Rectal smooth muscle tissue (tissue), 1 donor: ENCODE data around the gene SSPN.

Experiments
- H3K27ac ChIP-seq: one replicate; pipeline ENCODE4 v1.7.0; 2013; ENCODE audit warnings: low read depth, low read length, inconsistent platforms
- H3K27me3 ChIP-seq: one replicate; pipeline ENCODE4 v1.7.0; 2013; ENCODE audit warnings: low read length; ENCODE audit not compliant: control insufficient read depth, insufficient read depth
- H3K36me3 ChIP-seq: one replicate; pipeline ENCODE4 v1.7.0; 2013; ENCODE audit warnings: low read length; ENCODE audit not compliant: control insufficient read depth, insufficient read depth
- H3K4me1 ChIP-seq: one replicate; pipeline ENCODE4 v1.7.0; 2013; ENCODE audit warnings: low read length; ENCODE audit not compliant: control insufficient read depth, insufficient read depth
- H3K4me3 ChIP-seq: one replicate; pipeline ENCODE4 v1.7.0; 2013; ENCODE audit warnings: low read length
- H3K9ac ChIP-seq: one replicate; pipeline ENCODE4 v1.7.0; 2013; ENCODE audit warnings: low read length

Gene SSPN

DNA sequence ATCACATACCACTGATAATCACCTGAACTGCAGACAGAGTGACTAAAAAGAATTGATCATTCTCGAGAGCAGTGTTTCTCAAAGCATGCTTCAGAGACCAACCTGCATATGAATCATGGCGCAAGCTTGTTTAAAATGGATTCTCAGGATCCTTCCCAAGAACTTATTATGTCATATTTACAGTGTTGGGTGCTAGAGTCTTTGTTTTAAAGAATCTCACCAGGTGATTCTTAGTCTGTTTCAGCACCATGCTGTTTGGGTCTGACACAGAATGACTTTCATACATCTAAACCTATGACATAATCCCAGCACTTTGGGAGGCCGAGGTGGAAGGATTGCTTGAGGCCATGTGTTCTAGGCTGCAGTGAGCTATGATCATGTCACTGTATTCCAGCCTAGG is 31.3 kb upstream of the SSPN start:
- Histone ChIP-seq H3K4me3 (no peak overlapping the region), H3K27ac (no peak overlapping the region), H3K36me3 (no peaks in the 10 kb centered on the region), H3K27me3 (no peaks in the 10 kb centered on the region), H3K9ac (no peak overlapping the region), H3K4me1 (no peaks in the 10 kb centered on the region)

DNA sequence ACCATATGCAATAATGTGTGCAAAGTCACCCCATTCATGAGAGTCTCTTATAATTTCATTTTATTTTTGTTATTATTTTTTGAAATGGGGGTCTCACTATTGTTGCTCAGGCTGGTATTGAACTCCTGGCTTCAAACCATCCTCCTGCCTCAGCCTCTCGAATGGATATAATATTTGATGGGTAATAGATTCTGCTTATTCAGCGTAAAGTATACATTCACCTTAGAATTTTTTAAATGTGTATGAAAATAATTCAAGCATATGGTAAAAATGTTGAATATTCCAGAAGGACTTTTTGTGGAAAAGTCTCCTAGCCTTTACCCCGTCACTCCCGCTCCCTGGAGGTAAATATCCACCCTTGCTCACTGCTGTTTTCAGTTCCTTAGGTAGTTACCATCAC is 23.4 kb upstream of the SSPN start:
- H3K9ac ChIP-seq, result no peak overlapping the region
- H3K4me1 ChIP-seq, result no peaks in the 10 kb centered on the region
- no peaks in the 10 kb centered on the region for H3K36me3 ChIP-seq
- H3K4me3 ChIP-seq, result no peak overlapping the region
- no peak overlapping the region for H3K27ac ChIP-seq
- no peaks in the 10 kb centered on the region for H3K27me3 ChIP-seq

DNA sequence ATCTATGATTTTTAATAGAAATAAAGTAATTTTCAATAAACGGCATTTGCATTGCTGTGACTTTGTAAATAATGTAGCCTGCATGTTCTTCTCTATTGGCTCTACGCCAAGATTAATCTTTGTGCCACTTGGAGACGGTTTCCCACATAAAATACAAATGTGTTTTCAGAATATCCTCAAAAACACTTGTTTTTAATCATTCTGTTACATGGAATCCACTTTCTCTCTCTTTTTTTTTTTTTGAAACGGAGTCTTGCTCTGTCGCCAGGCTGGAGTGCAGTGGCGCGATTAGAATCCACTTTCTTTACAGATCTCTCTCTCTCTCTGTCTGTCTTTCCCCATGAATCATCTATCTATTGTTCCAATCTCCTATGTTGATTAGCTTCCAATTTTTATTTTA is 22.8 kb upstream of the SSPN start:
- no peak overlapping the region for H3K9ac ChIP-seq
- no peak overlapping the region for H3K27ac ChIP-seq
- no peak overlapping the region for H3K4me3 ChIP-seq
- no peaks in the 10 kb centered on the region for H3K4me1 ChIP-seq
- no peaks in the 10 kb centered on the region for H3K36me3 ChIP-seq
- H3K27me3 ChIP-seq, result no peaks in the 10 kb centered on the region

DNA sequence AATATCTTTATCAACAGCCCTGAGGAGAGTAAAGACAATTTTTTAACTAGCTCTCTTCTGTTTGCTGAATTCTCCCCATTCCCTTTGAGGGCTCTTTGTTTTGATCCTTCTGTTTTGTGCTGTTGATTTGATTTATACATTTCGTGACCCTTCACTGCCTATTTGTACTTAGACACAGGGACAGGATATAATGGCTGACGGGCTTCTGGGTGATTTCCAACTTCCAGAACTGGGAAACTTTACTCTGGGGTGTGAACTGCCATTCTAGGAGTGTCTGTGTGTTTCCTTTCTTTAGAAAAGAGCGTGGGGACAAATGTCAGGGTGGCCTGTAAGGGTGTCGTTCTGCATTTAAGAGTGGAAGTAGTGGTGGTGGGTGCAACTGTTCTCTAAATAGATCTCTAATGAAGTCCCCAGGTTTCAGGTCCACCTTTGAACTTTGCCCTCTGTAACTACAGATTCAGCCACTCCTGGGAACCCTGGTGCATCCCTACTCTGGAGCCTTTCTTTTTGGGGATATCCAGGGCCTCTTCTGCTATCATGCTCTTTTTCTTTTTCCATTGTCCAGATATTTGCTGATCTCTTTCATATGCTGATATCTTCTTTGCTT is 22.3 kb upstream of the SSPN start:
- no peaks in the 10 kb centered on the region for H3K4me1 ChIP-seq
- no peak overlapping the region for H3K4me3 ChIP-seq
- H3K27ac ChIP-seq, result no peak overlapping the region
- no peak overlapping the region for H3K9ac ChIP-seq
- H3K27me3 ChIP-seq, result no peaks in the 10 kb centered on the region
- no peaks in the 10 kb centered on the region for H3K36me3 ChIP-seq

DNA sequence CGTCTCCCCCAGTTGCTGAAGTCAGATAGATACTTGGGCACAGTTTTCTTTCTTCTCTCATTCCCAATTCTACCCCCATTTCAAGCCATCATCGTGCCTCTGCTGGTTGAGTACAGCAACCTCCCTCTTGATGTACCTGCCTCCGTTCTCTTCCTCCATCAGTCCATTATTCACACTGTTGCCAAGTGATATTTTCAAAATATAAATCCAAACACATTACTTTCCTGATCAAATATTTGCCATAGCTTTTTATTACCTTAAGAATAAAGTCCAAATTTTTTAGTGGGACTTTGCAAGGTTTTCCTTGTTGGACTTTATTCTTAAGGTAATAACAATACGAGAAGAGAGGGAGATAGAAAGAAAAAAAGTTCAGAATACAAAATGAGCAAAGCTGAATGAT is 18.6 kb upstream of the SSPN start:
- H3K9ac ChIP-seq, result no peak overlapping the region
- no peaks in the 10 kb centered on the region for H3K4me1 ChIP-seq
- no peaks in the 10 kb centered on the region for H3K36me3 ChIP-seq
- H3K27ac ChIP-seq, result no peak overlapping the region
- no peak overlapping the region for H3K4me3 ChIP-seq
- no peaks in the 10 kb centered on the region for H3K27me3 ChIP-seq

DNA sequence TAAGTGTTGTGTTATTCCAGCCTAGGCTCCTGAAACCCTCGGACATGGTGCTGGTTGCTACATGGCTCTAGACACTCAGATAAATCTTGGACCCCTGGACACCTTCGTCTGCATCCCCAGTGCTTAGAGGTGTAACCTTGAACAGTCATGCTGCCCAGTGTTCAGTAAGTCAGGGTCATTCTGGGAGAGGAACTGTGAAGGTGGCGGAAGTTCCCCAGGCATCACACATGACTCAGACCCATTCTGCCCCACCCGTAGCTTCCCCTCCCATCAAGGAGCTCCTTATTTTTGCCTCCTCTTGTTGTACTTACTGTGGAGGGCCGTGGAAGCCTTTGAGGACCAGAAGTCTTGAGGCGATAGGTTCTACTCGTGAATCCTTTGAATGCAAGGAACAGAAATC is 18.1 kb upstream of the SSPN start:
- no peak overlapping the region for H3K4me3 ChIP-seq
- H3K27ac ChIP-seq, result no peak overlapping the region
- no peak overlapping the region for H3K9ac ChIP-seq
- no peaks in the 10 kb centered on the region for H3K27me3 ChIP-seq
- no peaks in the 10 kb centered on the region for H3K36me3 ChIP-seq
- H3K4me1 ChIP-seq, result no peaks in the 10 kb centered on the region

DNA sequence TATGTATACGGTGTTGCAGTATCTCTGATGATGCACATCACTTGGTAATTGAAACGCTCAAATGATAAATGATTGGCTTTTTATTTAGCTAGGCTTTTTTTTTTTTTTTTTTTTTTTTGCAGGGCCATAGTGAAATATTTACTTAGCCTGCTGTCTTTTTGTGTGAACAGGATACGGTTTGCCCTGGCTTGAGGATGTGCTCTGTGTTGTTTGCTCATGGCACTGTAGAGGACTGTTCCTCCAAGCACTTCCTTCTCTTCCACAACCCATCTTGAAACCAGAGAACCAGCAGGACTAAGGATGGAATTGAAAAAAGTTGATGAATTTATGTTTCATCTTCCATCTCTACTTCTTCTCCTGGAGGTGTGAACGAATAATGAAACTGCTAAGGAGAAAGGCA is 15.5 kb upstream of the SSPN start:
- Histone ChIP-seq H3K36me3 (no peaks in the 10 kb centered on the region), H3K4me1 (no peaks in the 10 kb centered on the region), H3K27ac (no peak overlapping the region), H3K9ac (no peak overlapping the region), H3K27me3 (no peaks in the 10 kb centered on the region), H3K4me3 (no peak overlapping the region)

DNA sequence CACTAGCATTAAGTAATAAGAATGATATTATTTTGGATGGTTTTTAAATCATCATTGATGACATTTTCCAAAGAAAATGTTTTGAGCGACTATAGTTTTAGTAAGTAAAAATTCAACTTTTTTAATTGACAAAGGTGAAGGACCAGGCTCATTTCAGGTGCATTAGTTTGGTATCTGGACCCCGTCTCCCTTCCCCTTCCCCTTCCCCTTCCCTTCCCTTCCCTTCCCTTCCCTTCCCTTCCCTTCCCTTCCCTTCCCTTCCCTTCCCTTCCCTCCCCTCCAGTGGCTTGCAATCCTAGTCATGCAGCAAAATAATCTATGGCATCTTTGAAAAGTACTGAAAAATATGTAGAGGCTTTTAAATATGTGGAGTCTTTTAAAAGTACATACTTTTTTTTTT is 13.0 kb upstream of the SSPN start:
- no peak overlapping the region for H3K4me3 ChIP-seq
- H3K4me1 ChIP-seq, result no peaks in the 10 kb centered on the region
- no peaks in the 10 kb centered on the region for H3K27me3 ChIP-seq
- H3K9ac ChIP-seq, result no peak overlapping the region
- no peaks in the 10 kb centered on the region for H3K36me3 ChIP-seq
- no peak overlapping the region for H3K27ac ChIP-seq

DNA sequence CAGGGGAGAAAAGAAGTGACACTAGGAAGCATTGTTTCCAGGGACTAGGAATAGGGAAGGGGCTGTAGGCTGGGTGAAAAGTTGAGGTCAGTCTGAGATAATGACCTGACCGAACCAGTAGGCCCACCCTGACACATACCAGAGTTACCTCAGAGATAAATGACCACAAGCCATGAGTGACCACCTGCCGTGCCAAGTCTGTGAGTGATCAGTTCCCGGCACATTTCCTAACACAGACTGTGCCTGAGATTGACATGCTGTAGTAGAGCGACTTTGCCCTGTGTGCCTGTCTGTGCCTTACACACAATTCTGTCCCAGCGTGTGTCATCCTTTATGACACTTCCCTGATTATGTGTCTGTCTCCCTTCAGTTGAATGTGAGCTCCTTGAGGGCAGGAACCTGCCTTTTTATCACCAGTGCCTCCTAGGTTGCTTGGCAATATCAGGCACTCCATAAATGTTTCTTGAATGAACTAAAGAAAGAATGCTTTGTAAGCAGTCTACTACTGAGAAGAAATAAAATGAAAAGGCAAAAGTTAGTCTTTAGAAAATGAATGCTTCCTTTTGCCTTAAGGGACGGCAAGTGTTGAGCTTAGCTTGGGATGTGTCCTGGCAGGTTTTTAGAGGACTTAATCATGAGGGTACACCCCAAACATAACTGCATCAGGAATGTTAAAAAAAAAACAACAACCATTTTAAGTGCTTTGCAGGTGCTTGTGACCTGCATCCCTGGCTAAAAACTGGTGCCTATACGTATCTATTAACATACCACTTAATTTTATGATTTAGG is 9.6 kb upstream of the SSPN start:
- Histone ChIP-seq H3K36me3 (no peaks in the 10 kb centered on the region), H3K4me3 (no peak overlapping the region), H3K27ac (no peak overlapping the region), H3K9ac (no peak overlapping the region), H3K27me3 (no peaks in the 10 kb centered on the region), H3K4me1 (no peaks in the 10 kb centered on the region)

DNA sequence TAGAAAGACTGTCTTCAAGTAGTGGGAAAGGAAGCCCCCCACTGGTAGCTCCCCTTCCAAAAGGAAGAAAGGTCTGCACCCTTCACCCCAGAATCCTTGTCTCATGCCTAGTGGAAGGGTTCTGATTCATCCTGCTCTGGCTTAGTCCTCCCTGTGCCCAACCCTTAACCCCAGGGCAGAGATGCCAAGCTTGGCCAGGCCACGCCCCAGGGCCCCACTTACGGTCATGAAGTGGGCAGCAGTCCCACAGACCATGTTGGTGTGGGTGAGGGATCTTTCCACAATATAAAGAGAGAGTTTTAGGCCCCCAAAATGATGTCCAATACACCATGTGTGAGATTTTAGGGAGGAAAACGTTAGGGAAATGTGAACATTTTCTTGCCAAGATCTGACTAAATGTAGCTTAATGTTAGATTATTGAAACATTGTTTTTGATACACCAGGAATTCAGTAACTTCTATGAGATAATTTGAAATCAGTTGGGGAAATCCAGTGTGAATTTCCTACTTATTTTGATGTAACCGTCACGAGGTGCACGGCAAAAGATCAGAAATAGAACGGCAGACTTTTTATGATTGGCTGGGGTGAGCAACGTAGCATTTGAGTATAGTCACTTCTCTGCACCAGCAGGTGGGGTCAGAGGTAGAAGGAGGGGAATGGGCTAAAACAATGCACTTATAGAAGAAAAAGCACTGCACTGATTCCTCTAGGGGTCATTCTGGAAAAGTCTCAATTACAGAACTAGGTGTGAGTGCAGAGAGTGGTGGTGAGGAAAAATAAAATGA is 8.2 kb upstream of the SSPN start:
- no peak overlapping the region for H3K27ac ChIP-seq
- no peaks in the 10 kb centered on the region for H3K36me3 ChIP-seq
- no peaks in the 10 kb centered on the region for H3K27me3 ChIP-seq
- H3K4me3 ChIP-seq, result no peak overlapping the region
- H3K4me1 ChIP-seq, result no peaks in the 10 kb centered on the region
- no peak overlapping the region for H3K9ac ChIP-seq

DNA sequence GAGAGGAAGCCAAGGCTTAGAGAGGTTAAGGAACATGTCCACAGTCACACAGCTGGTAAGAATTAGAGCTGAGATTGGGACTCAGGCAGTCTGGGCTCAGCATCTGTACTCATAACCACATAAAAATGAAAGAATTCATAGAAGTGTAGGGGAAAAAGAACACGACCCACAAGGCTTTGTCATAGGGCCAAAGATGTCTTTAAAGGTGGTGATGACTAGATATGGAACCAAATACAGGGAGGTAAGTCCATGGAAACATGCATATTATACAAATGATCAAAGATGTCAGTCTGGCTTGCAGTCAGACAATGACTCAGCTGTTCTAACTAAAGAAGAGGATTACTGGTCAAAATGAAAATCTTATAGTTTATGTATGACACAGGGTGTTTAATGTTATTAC is 7.2 kb upstream of the SSPN start:
- H3K27ac ChIP-seq, result no peak overlapping the region
- no peaks in the 10 kb centered on the region for H3K36me3 ChIP-seq
- no peak overlapping the region for H3K4me3 ChIP-seq
- no peak overlapping the region for H3K9ac ChIP-seq
- H3K27me3 ChIP-seq, result no peaks in the 10 kb centered on the region
- H3K4me1 ChIP-seq, result no peaks in the 10 kb centered on the region

DNA sequence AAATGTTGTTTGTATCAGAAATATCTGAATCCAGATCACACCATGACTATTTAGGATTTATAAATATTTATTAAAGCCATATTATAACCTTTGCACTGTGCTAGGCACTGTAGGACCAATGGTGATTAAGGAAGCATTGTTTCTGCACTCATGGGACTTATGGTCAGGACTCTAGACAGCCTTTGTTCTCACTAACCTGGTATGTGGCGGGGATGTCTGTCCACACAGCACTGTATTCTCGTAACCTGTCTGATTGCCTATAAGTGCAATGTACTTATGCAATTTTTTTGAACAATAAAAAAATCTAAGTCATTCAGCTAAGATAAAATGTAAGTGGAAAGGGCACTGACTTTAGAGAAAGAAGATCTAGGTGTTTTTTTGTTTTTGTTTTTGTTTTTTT is 6.7 kb upstream of the SSPN start:
- Histone ChIP-seq H3K36me3 (no peaks in the 10 kb centered on the region), H3K27me3 (no peaks in the 10 kb centered on the region), H3K4me3 (no peak overlapping the region), H3K27ac (no peak overlapping the region), H3K9ac (no peak overlapping the region), H3K4me1 (no peaks in the 10 kb centered on the region)
